ENCODE measurements around the gene PHIP.
A peak's percentile ranks its signal among the peaks of the same experiment; 100 is the strongest.

Gene PHIP

GRCh38 chr6:79048611-79049010, 29.4 kb downstream of the PHIP start:
- H3K4me1 ChIP-seq (ENCODE audit: low read depth, poor library complexity, severe bottlenecking) = peaks cover under 1% of the 10 kb centered on the region
- TF ChIP-seq, protein P1, sequence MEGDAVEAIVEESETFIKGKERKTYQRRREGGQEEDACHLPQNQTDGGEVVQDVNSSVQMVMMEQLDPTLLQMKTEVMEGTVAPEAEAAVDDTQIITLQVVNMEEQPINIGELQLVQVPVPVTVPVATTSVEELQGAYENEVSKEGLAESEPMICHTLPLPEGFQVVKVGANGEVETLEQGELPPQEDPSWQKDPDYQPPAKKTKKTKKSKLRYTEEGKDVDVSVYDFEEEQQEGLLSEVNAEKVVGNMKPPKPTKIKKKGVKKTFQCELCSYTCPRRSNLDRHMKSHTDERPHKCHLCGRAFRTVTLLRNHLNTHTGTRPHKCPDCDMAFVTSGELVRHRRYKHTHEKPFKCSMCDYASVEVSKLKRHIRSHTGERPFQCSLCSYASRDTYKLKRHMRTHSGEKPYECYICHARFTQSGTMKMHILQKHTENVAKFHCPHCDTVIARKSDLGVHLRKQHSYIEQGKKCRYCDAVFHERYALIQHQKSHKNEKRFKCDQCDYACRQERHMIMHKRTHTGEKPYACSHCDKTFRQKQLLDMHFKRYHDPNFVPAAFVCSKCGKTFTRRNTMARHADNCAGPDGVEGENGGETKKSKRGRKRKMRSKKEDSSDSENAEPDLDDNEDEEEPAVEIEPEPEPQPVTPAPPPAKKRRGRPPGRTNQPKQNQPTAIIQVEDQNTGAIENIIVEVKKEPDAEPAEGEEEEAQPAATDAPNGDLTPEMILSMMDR (conservative IDR thresholded peaks at IDR 0.05; ENCODE audit: low read depth, low read length) = peak; percentile 32; the same call in 1 of the 2 replicates
- no peaks in the 10 kb centered on the region for H3K27me3 ChIP-seq (ENCODE audit: insufficient read depth, low read depth)
- H3K79me2 ChIP-seq (ENCODE audit: insufficient read depth, low read depth) = no peaks in the 10 kb centered on the region; the same call in 1 of the 2 replicates
- H3K36me3 ChIP-seq (ENCODE audit: insufficient read depth) = no peaks in the 10 kb centered on the region
- H3K9ac ChIP-seq = no peak overlapping the region
- no peak overlapping the region for H3K4me2 ChIP-seq
- no peak overlapping the region for H2AFZ ChIP-seq (ENCODE audit: low read depth)
- no peaks in the 10 kb centered on the region for H4K20me1 ChIP-seq (ENCODE audit: insufficient read depth)
- no peak overlapping the region for H3K4me3 ChIP-seq (IDR thresholded peaks at IDR 0.05; ENCODE audit: insufficient read depth, low read depth, low read length)
- no peak overlapping the region for H3K27ac ChIP-seq

- Histone ChIP-seq H3K4me2 (no peak overlapping the region), H3K36me3 (ENCODE audit: insufficient read depth) (no peaks in the 10 kb centered on the region), H2AFZ (ENCODE audit: low read depth) (no peak overlapping the region), H3K27ac (no peak overlapping the region), H3K79me2 (ENCODE audit: insufficient read depth, low read depth) (no peaks in the 10 kb centered on the region; the same call in 1 of the 2 replicates), H3K4me1 (ENCODE audit: low read depth, poor library complexity, severe bottlenecking) (peaks cover 16% of the 10 kb centered on the region), H3K9ac (no peak overlapping the region), H3K27me3 (ENCODE audit: insufficient read depth, low read depth) (no peaks in the 10 kb centered on the region), H4K20me1 (ENCODE audit: insufficient read depth) (no peaks in the 10 kb centered on the region), H3K4me3 (IDR thresholded peaks at IDR 0.05; ENCODE audit: insufficient read depth, low read depth, low read length) (no peak overlapping the region)
- TF ChIP-seq, protein P1 (conservative IDR thresholded peaks at IDR 0.05; ENCODE audit: low read depth, low read length) = no peak
These were observed 31.0 kb downstream of the PHIP start for GRCh38 chr6:79047072-79047471.

DNA sequence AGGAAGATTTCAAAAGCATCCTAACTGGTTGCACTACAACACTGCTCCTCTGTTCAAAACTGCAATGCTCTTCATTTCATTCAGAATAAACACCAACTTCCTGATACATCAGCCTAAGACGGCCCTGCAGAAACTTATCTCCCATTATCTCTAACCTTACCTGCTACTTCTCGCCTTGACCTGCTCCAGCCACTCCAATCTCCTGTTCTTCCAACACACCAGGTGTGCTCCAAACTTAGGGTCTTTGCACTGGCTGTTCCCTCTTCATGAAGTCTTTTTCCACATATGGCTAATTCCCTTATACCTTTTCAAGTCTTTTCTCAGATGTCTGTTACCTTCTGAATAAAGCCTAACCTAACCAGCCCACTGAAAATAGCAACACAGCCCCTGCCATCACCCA, 32.1 kb downstream of the PHIP start:
- H2AFZ ChIP-seq (ENCODE audit: low read depth) = no peak overlapping the region
- H3K4me3 ChIP-seq (IDR thresholded peaks at IDR 0.05; ENCODE audit: insufficient read depth, low read depth, low read length) = no peak overlapping the region
- no peaks in the 10 kb centered on the region; the same call in 1 of the 2 replicates for H3K79me2 ChIP-seq (ENCODE audit: insufficient read depth, low read depth)
- H3K27me3 ChIP-seq (ENCODE audit: insufficient read depth, low read depth) = no peaks in the 10 kb centered on the region
- H3K9ac ChIP-seq = no peak overlapping the region
- no peaks in the 10 kb centered on the region for H3K36me3 ChIP-seq (ENCODE audit: insufficient read depth)
- H3K4me1 ChIP-seq (ENCODE audit: low read depth, poor library complexity, severe bottlenecking) = peaks cover 25% of the 10 kb centered on the region
- no peaks in the 10 kb centered on the region for H4K20me1 ChIP-seq (ENCODE audit: insufficient read depth)
- TF ChIP-seq, protein P1 (conservative IDR thresholded peaks at IDR 0.05; ENCODE audit: low read depth, low read length) = no peak
- no peak overlapping the region for H3K27ac ChIP-seq
- no peak overlapping the region for H3K4me2 ChIP-seq

- Histone ChIP-seq H3K79me2 (ENCODE audit: insufficient read depth, low read depth) (0 out of 2 replicates have a peak, but pooled peaks cover 6% of the 10 kb centered on the region), H3K4me3 (IDR thresholded peaks at IDR 0.05; ENCODE audit: insufficient read depth, low read depth, low read length) (no peak overlapping the region), H4K20me1 (ENCODE audit: insufficient read depth) (no peaks in the 10 kb centered on the region)
These were observed 35.3 kb downstream of the PHIP start for GRCh38 chr6:79042799-79043126.

More at GRCh38 chr6:79042799-79043126, 35.3 kb downstream of the PHIP start:
- Histone ChIP-seq H3K4me1 (ENCODE audit: low read depth, poor library complexity, severe bottlenecking) (peaks cover 40% of the 10 kb centered on the region), H3K36me3 (ENCODE audit: insufficient read depth) (no peaks in the 10 kb centered on the region), H3K9ac (no peak overlapping the region), H2AFZ (ENCODE audit: low read depth) (no peak overlapping the region), H3K27me3 (ENCODE audit: insufficient read depth, low read depth) (no peaks in the 10 kb centered on the region), H3K27ac (no peak overlapping the region), H3K4me2 (peak overlapping the region; percentile 6; the same call in 1 of the 2 replicates)
- TF ChIP-seq, protein P1 (conservative IDR thresholded peaks at IDR 0.05; ENCODE audit: low read depth, low read length) = no peak

Measured in KMS-11 (cell line).